Liver (tissue), 9 donors: ENCODE results near the gene PNRC1. TPM values are rescaled to one million over a fixed set of nuclear protein-coding genes. Genes with fewer than 3 reads are reported as not detected.

ENCODE experiments used
- DNase-seq: peaks from one replicate; pipeline ENCODE4 v3.0.0-alpha.2; 2017; ENCODE audit warnings: low spot score
- H3K27ac ChIP-seq, 2 donors: one replicate each; pipeline ENCODE4 v1.7.0; 2013; ENCODE audit warnings: inconsistent platforms in 2 of 2, low read length in 2 of 2, control low read depth in 1 of 2, low read depth in 1 of 2, mild to moderate bottlenecking in 1 of 2
- H3K27me3 ChIP-seq, 4 donors: one replicate each; pipeline versions ENCODE4 v1.6.1 to v1.7.0; 2013; ENCODE audit warnings: low read length in 3 of 4, inconsistent platforms in 1 of 4, mild to moderate bottlenecking in 1 of 4, moderate library complexity in 1 of 4; ENCODE audit not compliant: control insufficient read depth in 4 of 4, insufficient read depth in 4 of 4
- H3K36me3 ChIP-seq, 4 donors: one replicate each; pipeline versions ENCODE4 v1.6.1 to v1.7.0; 2013; ENCODE audit warnings: low read length in 3 of 4, mild to moderate bottlenecking in 3 of 4, low read depth in 1 of 4, moderate library complexity in 1 of 4; ENCODE audit not compliant: control insufficient read depth in 4 of 4, insufficient read depth in 3 of 4
- H3K4me1 ChIP-seq, 4 donors: one replicate each; pipeline versions ENCODE4 v1.6.1 to v1.7.0; 2013; ENCODE audit warnings: low read length in 3 of 4, mild to moderate bottlenecking in 3 of 4, moderate library complexity in 1 of 4; ENCODE audit not compliant: control insufficient read depth in 4 of 4, insufficient read depth in 4 of 4
- H3K4me3 ChIP-seq, 3 donors: one replicate each; pipeline versions ENCODE4 v1.6.1 to v1.7.0; 2013; ENCODE audit warnings: low read length in 3 of 3, control low read depth in 1 of 3, low read depth in 1 of 3, mild to moderate bottlenecking in 1 of 3
- H3K9ac ChIP-seq, 2 donors: one replicate each; pipeline ENCODE4 v1.7.0; 2013; ENCODE audit warnings: low read length in 2 of 2, mild to moderate bottlenecking in 2 of 2, moderate library complexity in 2 of 2, control low read depth in 1 of 2, low read depth in 1 of 2
- H3K9me3 ChIP-seq, 4 donors: one replicate each; pipeline versions ENCODE4 v1.6.1 to v1.7.0; 2013; ENCODE audit warnings: low read length in 3 of 4; ENCODE audit not compliant: control insufficient read depth in 4 of 4
- EGR1 ChIP-seq, 2 donors: IDR thresholded peaks; 2 replicates each; pipeline ENCODE4 v1.6.1; 2016 to 2018; ENCODE audit warnings: antibody characterized with exemption in 2 of 2, low read depth in 2 of 2
- FOXA1 ChIP-seq: IDR thresholded peaks from 2 replicates; pipeline ENCODE4 v1.6.1; 2016; ENCODE audit warnings: antibody characterized with exemption
- FOXA2 ChIP-seq: IDR thresholded peaks from 2 replicates; pipeline ENCODE4 v1.6.1; 2016; ENCODE audit warnings: antibody characterized with exemption
- HNF4A ChIP-seq, 2 donors: conservative IDR thresholded peaks; 2 replicates each; pipeline ENCODE4 v1.6.1; 2016; ENCODE audit warnings: antibody characterized with exemption in 2 of 2, mild to moderate bottlenecking in 2 of 2
- HNF4G ChIP-seq: IDR thresholded peaks from 2 replicates; pipeline ENCODE4 v1.6.1; 2016; ENCODE audit warnings: antibody characterized with exemption
- JUND ChIP-seq, 2 donors: IDR thresholded peaks; 2 replicates each; pipeline ENCODE4 v1.6.1; 2016; ENCODE audit warnings: antibody characterized with exemption in 2 of 2
- NR2F2 ChIP-seq: IDR thresholded peaks from 2 replicates; pipeline ENCODE4 v1.6.1; 2016; ENCODE audit warnings: antibody characterized with exemption
- RAD21 ChIP-seq, 2 donors: IDR thresholded peaks; 2 replicates each; pipeline ENCODE4 v1.6.1; 2016; ENCODE audit warnings: antibody characterized with exemption in 2 of 2, mild to moderate bottlenecking in 2 of 2
- RXRA ChIP-seq, 2 donors: IDR thresholded peaks; 2 replicates each; pipeline ENCODE4 v1.6.1; 2017 to 2018; ENCODE audit warnings: antibody characterized with exemption in 2 of 2, mild to moderate bottlenecking in 1 of 2
- TAF1 ChIP-seq: conservative IDR thresholded peaks from 2 replicates; pipeline ENCODE4 v1.6.1; 2016; ENCODE audit warnings: antibody characterized with exemption, mild to moderate bottlenecking
- YY1 ChIP-seq: IDR thresholded peaks from 2 replicates; pipeline ENCODE4 v1.6.1; 2016; ENCODE audit warnings: antibody characterized with exemption, mild to moderate bottlenecking
- WGBS: extraction: QIAGEN DNeasy Blood & Tissue Kit; methylation state at CpG from one replicate; pipeline ENCODE4 v1.1.7; 2013; 5-methylcytosine and 5-hydroxymethylcytosine counted together
- polyA plus RNA-seq, 2 donors: library from polyadenylated mRNA; stranded (reverse) in 1 of 2; unstranded in 1 of 2; fragments of 200-250 nt in 1 of 2; fragments of >200 nt in 1 of 2; fragmentation: Nextera tagmentation in 1 of 2; extraction: Ambion mirVana in 1 of 2; gene quantifications; one replicate each; pipeline versions ENCODE4 v1.2.1 to v1.2.3, GENCODE V29; 2013 to 2015
- total RNA-seq, 2 donors: library from RNA; depleted of rRNA; stranded (reverse); fragments of >200 nt; gene quantifications; one replicate each; pipeline ENCODE4 v1.2.3, GENCODE V29; 2014
- TF ChIP-seq, protein P1 (sequence below): IDR thresholded peaks from 2 replicates; pipeline ENCODE4 v1.6.1; 2016; ENCODE audit warnings: antibody characterized with exemption
- TF ChIP-seq, protein P2 (sequence below): fragments of 150-350 bp; IDR thresholded peaks from 2 replicates; pipeline ENCODE4 v1.5.1; 2017; ENCODE audit warnings: improper control_type of control experiment, low read depth, low read length; ENCODE audit not compliant: missing input control
- TF ChIP-seq, protein P3 (sequence below): IDR thresholded peaks from 2 replicates; pipeline ENCODE4 v1.6.1; 2016; ENCODE audit warnings: antibody characterized with exemption
- TF ChIP-seq, protein P4 (sequence below): IDR thresholded peaks from 2 replicates; pipeline ENCODE4 v1.6.1; 2016; ENCODE audit warnings: antibody characterized with exemption, mild to moderate bottlenecking
- donor health status: healthy.
- donor health status: healthy.
- donor health status: healthy.
- donor health status: healthy.
- donor health status: healthy.

PNRC1 gene
- total and polyA plus RNA-seq, 4 donors, result 27.4 to 71.4 (median 53.6) TPM

DNA sequence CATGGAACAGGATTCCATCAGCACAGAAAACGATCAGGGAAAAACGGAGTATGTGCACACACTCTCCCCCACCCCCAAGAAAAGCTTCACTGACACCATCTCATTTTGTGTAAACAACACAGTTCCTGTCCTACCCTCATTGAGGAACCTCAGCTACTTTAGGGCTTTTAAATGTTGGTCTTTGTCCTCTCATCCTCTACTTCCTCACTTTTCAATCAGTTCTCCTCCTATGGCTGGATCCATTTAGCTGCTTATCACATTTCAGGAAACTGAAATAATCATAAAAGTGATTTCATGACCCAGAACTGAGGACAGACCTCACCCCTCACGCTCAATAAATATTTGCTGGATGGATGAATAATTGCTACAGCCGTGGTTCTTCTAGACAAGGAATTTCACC lies 33.1 kb upstream of the PNRC1 start:
- Histone ChIP-seq H3K36me3 (no peaks in the 10 kb centered on the region), H3K4me1 (peaks cover 4 to 13% (median 7%) of the 10 kb centered on the region in 4 donors), H3K9ac (no peak overlapping the region), H3K27ac (no peak overlapping the region), H3K4me3 (no peak overlapping the region), H3K9me3 (no peaks in the 10 kb centered on the region), H3K27me3 (no peaks in the 10 kb centered on the region)
- 62% methylated on average over 4 of the region's 4 CpGs for WGBS
- no peak for DNase-seq
- TF ChIP-seq RXRA (IDR thresholded peaks at IDR 0.05) (no peak), NR2F2 (no peak), HNF4A (conservative IDR thresholded peaks at IDR 0.05) (no peak)
- TF ChIP-seq, protein P1, sequence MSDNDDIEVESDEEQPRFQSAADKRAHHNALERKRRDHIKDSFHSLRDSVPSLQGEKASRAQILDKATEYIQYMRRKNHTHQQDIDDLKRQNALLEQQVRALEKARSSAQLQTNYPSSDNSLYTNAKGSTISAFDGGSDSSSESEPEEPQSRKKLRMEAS, result no peak
- TF ChIP-seq, protein P2, sequence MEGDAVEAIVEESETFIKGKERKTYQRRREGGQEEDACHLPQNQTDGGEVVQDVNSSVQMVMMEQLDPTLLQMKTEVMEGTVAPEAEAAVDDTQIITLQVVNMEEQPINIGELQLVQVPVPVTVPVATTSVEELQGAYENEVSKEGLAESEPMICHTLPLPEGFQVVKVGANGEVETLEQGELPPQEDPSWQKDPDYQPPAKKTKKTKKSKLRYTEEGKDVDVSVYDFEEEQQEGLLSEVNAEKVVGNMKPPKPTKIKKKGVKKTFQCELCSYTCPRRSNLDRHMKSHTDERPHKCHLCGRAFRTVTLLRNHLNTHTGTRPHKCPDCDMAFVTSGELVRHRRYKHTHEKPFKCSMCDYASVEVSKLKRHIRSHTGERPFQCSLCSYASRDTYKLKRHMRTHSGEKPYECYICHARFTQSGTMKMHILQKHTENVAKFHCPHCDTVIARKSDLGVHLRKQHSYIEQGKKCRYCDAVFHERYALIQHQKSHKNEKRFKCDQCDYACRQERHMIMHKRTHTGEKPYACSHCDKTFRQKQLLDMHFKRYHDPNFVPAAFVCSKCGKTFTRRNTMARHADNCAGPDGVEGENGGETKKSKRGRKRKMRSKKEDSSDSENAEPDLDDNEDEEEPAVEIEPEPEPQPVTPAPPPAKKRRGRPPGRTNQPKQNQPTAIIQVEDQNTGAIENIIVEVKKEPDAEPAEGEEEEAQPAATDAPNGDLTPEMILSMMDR, result no peak

DNA sequence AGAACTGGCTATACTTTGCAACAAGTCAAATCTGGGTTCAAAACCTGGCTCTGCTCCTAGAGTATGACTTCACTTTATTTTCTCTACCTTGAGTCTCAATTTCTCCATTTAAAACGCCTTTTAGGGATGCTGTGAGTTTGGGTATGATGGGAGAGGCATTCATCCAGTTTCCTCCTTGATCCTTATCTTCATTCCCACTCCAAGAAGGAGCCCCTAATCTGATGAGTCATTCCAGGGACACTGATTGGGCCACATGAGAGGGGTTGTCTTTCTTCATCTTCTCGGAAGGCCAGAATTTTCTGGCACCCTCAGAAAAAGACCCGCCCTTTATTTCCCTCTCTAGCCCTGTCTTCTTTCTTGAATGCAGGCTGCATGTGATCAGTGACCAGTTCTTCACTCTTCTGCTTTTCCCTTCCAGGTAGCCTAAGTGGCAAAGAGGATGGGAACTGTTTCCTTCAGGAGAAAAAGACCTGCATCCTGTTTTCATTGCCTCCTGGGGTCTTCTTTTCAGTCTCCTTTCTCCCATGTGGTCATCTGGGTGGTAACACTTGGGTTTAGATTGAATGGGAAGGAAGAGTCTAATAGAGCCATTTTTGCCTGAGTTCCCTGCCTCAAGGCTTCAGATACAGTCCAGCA lies 32.1 kb upstream of the PNRC1 start:
- no peaks in the 10 kb centered on the region for H3K27me3 ChIP-seq
- no peaks in the 10 kb centered on the region for H3K36me3 ChIP-seq
- H3K9ac ChIP-seq, result no peak overlapping the region
- DNase-seq, result no peak
- 95% methylated on average over 3 of the region's 3 CpGs for WGBS
- H3K4me1 ChIP-seq, result peaks cover 4 to 13% (median 7%) of the 10 kb centered on the region in 4 donors
- H3K4me3 ChIP-seq, result no peak overlapping the region
- H3K27ac ChIP-seq, result no peak overlapping the region
- TF ChIP-seq TAF1 (no peak), YY1 (no peak), NR2F2 (no peak), RXRA (IDR thresholded peaks at IDR 0.05) (no peak), HNF4G (no peak), HNF4A (conservative IDR thresholded peaks at IDR 0.05) (no peak), RAD21 (IDR thresholded peaks at IDR 0.05) (no peak), FOXA2 (no peak), FOXA1 (no peak), EGR1 (IDR thresholded peaks at IDR 0.05; ENCODE audit: low read depth in 2 of 2) (no peak), JUND (IDR thresholded peaks at IDR 0.05) (no peak)
- TF ChIP-seq, protein P3, sequence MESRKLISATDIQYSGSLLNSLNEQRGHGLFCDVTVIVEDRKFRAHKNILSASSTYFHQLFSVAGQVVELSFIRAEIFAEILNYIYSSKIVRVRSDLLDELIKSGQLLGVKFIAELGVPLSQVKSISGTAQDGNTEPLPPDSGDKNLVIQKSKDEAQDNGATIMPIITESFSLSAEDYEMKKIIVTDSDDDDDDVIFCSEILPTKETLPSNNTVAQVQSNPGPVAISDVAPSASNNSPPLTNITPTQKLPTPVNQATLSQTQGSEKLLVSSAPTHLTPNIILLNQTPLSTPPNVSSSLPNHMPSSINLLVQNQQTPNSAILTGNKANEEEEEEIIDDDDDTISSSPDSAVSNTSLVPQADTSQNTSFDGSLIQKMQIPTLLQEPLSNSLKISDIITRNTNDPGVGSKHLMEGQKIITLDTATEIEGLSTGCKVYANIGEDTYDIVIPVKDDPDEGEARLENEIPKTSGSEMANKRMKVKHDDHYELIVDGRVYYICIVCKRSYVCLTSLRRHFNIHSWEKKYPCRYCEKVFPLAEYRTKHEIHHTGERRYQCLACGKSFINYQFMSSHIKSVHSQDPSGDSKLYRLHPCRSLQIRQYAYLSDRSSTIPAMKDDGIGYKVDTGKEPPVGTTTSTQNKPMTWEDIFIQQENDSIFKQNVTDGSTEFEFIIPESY, result no peak
- TF ChIP-seq, protein P4, sequence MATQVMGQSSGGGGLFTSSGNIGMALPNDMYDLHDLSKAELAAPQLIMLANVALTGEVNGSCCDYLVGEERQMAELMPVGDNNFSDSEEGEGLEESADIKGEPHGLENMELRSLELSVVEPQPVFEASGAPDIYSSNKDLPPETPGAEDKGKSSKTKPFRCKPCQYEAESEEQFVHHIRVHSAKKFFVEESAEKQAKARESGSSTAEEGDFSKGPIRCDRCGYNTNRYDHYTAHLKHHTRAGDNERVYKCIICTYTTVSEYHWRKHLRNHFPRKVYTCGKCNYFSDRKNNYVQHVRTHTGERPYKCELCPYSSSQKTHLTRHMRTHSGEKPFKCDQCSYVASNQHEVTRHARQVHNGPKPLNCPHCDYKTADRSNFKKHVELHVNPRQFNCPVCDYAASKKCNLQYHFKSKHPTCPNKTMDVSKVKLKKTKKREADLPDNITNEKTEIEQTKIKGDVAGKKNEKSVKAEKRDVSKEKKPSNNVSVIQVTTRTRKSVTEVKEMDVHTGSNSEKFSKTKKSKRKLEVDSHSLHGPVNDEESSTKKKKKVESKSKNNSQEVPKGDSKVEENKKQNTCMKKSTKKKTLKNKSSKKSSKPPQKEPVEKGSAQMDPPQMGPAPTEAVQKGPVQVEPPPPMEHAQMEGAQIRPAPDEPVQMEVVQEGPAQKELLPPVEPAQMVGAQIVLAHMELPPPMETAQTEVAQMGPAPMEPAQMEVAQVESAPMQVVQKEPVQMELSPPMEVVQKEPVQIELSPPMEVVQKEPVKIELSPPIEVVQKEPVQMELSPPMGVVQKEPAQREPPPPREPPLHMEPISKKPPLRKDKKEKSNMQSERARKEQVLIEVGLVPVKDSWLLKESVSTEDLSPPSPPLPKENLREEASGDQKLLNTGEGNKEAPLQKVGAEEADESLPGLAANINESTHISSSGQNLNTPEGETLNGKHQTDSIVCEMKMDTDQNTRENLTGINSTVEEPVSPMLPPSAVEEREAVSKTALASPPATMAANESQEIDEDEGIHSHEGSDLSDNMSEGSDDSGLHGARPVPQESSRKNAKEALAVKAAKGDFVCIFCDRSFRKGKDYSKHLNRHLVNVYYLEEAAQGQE, result no peak
- TF ChIP-seq, protein P2, result no peak
- no peaks in the 10 kb centered on the region for H3K9me3 ChIP-seq
